AG09309 (cell line): Measurements from ENCODE around the gene ZNF146.
"Not testable (repeated sequence)": the region's sequence is repeated elsewhere in the genome, so short reads cannot be mapped to it uniquely, and the experiment has no call there.

Experiments used
- DNase-seq: peaks from one replicate; pipeline ENCODE4 v3.0.0-alpha.2; 2010; ENCODE audit warnings: low read depth
- H3K4me3 ChIP-seq: 2 replicates; pipeline ENCODE4 v1.5.1; 2011; ENCODE audit warnings: mild to moderate bottlenecking, low read depth, low read length, moderate library complexity; ENCODE audit not compliant: control insufficient read depth
- CTCF ChIP-seq: IDR thresholded peaks from 2 replicates; pipeline ENCODE4 v1.5.1; 2011; ENCODE audit warnings: mild to moderate bottlenecking, low read depth, low read length, inconsistent platforms; ENCODE audit not compliant: insufficient read depth, control insufficient read depth; ENCODE audit errors: missing control alignments

The ZNF146 gene

GRCh38 chr19:36212895-36213294 is 2.0 kb upstream of the ZNF146 start:
- no peak for DNase-seq
- H3K4me3 ChIP-seq, result no peak overlapping the region
- TF ChIP-seq CTCF, result no peak

GRCh38 chr19:36215276-36216123 is 594 bp downstream of the ZNF146 start:
- no peak for TF ChIP-seq CTCF
- DNase-seq, result peak; percentile 1
- peak overlapping the region; percentile 86 for H3K4me3 ChIP-seq

- H3K4me3 ChIP-seq, result no peak overlapping the region
- TF ChIP-seq CTCF, result no peak
- no peak for DNase-seq
Measured at GRCh38 chr19:36221474-36221873, 6.6 kb downstream of the ZNF146 start.

- TF ChIP-seq CTCF, result no peak
- no peak for DNase-seq
Measured at GRCh38 chr19:36222503-36222902, 7.6 kb downstream of the ZNF146 start.

GRCh38 chr19:36225219-36225892 is 10.4 kb downstream of the ZNF146 start:
- no peak overlapping the region for H3K4me3 ChIP-seq
- no peak for TF ChIP-seq CTCF
- DNase-seq, result peak; percentile 27

More at GRCh38 chr19:36222503-36222902, 7.6 kb downstream of the ZNF146 start:
- no peak overlapping the region for H3K4me3 ChIP-seq

- DNase-seq, H3K4me3 ChIP-seq: not testable (repeated sequence)
Measured at GRCh38 chr19:36233626-36234025, 18.7 kb downstream of the ZNF146 start.

GRCh38 chr19:36236304-36236945 is 21.5 kb downstream of the ZNF146 start:
- no peak for DNase-seq
- no peak for TF ChIP-seq CTCF
- no peak overlapping the region for H3K4me3 ChIP-seq
